ENCODE data around the gene PAXIP1.

DNA sequence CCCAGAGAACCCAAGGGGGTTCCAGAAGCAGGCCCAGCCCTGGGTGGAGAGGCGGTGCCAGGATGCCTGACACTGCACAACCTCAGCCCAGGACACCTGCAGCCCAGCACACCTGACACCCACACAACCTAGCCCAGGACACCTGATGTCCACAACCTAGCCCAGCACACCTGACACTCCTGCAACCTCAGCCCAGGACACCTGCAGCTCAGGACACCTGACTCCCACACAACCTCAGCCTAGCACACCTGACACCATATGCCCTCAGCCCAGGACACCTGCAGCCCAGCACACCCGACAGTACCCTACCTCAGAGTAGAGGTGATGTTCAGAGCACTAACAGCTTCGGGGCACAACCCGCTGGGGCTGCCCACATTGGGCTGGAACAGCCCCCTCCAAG, 87.3 kb downstream of the PAXIP1 start:
- no peak for TF ChIP-seq TARDBP (IDR thresholded peaks at IDR 0.05; ENCODE audit: borderline replicate concordance)
- no peak for TF ChIP-seq RCOR1 (conservative IDR thresholded peaks at IDR 0.05; ENCODE audit: low read depth, low read length)
- TF ChIP-seq, protein P1, sequence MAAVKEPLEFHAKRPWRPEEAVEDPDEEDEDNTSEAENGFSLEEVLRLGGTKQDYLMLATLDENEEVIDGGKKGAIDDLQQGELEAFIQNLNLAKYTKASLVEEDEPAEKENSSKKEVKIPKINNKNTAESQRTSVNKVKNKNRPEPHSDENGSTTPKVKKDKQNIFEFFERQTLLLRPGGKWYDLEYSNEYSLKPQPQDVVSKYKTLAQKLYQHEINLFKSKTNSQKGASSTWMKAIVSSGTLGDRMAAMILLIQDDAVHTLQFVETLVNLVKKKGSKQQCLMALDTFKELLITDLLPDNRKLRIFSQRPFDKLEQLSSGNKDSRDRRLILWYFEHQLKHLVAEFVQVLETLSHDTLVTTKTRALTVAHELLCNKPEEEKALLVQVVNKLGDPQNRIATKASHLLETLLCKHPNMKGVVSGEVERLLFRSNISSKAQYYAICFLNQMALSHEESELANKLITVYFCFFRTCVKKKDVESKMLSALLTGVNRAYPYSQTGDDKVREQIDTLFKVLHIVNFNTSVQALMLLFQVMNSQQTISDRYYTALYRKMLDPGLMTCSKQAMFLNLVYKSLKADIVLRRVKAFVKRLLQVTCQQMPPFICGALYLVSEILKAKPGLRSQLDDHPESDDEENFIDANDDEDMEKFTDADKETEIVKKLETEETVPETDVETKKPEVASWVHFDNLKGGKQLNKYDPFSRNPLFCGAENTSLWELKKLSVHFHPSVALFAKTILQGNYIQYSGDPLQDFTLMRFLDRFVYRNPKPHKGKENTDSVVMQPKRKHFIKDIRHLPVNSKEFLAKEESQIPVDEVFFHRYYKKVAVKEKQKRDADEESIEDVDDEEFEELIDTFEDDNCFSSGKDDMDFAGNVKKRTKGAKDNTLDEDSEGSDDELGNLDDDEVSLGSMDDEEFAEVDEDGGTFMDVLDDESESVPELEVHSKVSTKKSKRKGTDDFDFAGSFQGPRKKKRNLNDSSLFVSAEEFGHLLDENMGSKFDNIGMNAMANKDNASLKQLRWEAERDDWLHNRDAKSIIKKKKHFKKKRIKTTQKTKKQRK (IDR thresholded peaks at IDR 0.05; ENCODE audit: low read depth, low read length): no peak
- TF ChIP-seq, protein P2, sequence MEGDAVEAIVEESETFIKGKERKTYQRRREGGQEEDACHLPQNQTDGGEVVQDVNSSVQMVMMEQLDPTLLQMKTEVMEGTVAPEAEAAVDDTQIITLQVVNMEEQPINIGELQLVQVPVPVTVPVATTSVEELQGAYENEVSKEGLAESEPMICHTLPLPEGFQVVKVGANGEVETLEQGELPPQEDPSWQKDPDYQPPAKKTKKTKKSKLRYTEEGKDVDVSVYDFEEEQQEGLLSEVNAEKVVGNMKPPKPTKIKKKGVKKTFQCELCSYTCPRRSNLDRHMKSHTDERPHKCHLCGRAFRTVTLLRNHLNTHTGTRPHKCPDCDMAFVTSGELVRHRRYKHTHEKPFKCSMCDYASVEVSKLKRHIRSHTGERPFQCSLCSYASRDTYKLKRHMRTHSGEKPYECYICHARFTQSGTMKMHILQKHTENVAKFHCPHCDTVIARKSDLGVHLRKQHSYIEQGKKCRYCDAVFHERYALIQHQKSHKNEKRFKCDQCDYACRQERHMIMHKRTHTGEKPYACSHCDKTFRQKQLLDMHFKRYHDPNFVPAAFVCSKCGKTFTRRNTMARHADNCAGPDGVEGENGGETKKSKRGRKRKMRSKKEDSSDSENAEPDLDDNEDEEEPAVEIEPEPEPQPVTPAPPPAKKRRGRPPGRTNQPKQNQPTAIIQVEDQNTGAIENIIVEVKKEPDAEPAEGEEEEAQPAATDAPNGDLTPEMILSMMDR (IDR thresholded peaks at IDR 0.05 in 2 of 3, conservative IDR thresholded peaks at IDR 0.05 in 1 of 3; ENCODE audit: control insufficient read depth in 2 of 3, extremely low read depth in 1 of 3, insufficient read depth in 1 of 3, low read depth in 3 of 3, low read length in 3 of 3): no peak
- TF ChIP-seq POLR2AphosphoS5 (IDR thresholded peaks at IDR 0.05; ENCODE audit: low read length): no peak
- TF ChIP-seq, protein P3, sequence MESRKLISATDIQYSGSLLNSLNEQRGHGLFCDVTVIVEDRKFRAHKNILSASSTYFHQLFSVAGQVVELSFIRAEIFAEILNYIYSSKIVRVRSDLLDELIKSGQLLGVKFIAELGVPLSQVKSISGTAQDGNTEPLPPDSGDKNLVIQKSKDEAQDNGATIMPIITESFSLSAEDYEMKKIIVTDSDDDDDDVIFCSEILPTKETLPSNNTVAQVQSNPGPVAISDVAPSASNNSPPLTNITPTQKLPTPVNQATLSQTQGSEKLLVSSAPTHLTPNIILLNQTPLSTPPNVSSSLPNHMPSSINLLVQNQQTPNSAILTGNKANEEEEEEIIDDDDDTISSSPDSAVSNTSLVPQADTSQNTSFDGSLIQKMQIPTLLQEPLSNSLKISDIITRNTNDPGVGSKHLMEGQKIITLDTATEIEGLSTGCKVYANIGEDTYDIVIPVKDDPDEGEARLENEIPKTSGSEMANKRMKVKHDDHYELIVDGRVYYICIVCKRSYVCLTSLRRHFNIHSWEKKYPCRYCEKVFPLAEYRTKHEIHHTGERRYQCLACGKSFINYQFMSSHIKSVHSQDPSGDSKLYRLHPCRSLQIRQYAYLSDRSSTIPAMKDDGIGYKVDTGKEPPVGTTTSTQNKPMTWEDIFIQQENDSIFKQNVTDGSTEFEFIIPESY (IDR thresholded peaks at IDR 0.05): no peak
- TF ChIP-seq CEBPB (IDR thresholded peaks at IDR 0.05; ENCODE audit: borderline replicate concordance in 1 of 2, low read depth in 2 of 2, low read length in 2 of 2): no peak
- TF ChIP-seq, protein P4, sequence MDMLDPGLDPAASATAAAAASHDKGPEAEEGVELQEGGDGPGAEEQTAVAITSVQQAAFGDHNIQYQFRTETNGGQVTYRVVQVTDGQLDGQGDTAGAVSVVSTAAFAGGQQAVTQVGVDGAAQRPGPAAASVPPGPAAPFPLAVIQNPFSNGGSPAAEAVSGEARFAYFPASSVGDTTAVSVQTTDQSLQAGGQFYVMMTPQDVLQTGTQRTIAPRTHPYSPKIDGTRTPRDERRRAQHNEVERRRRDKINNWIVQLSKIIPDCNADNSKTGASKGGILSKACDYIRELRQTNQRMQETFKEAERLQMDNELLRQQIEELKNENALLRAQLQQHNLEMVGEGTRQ (IDR thresholded peaks at IDR 0.05; ENCODE audit: borderline replicate concordance, low read depth, low read length): no peak
- TF ChIP-seq NR2C2 (IDR thresholded peaks at IDR 0.05; ENCODE audit: borderline replicate concordance, control insufficient read depth, insufficient read length, low read depth): no peak
- no peak for TF ChIP-seq CHD2 (IDR thresholded peaks at IDR 0.05; ENCODE audit: borderline replicate concordance, low read depth, low read length)
- TF ChIP-seq SMAD1 (IDR thresholded peaks at IDR 0.05; ENCODE audit: low read depth, partially characterized antibody): no peak
- TF ChIP-seq FOS (IDR thresholded peaks at IDR 0.05; ENCODE audit: borderline replicate concordance, extremely low read depth, insufficient read length): no peak
- TF ChIP-seq ZNF274 (IDR thresholded peaks at IDR 0.05; ENCODE audit: insufficient read depth, insufficient read length): no peak
- no peak for TF ChIP-seq CHD1 (IDR thresholded peaks at IDR 0.05; ENCODE audit: low read depth, low read length)

Measured in GM12878 (cell line).